H1 (cell line): ENCODE data around the gene ALK.

Experiments
- CBX8 ChIP-seq: fragments of 300-800, 300-1000 bp; sonication (generic); IDR thresholded peaks from 2 replicates; pipeline ENCODE4 v1.7.1; 2016; ENCODE audit warnings: low read depth, low read length, borderline replicate concordance
- CTCF ChIP-seq, 3 experiments: IDR thresholded peaks; 1 replicate in 2 of 3; 2 replicates in 1 of 3; pipeline versions ENCODE4 v1.5.1 to v1.6.1; 2011; ENCODE audit warnings: low read length in 3 of 3, mild to moderate bottlenecking in 3 of 3, inconsistent platforms in 2 of 3, low read depth in 1 of 3, moderate library complexity in 1 of 3; ENCODE audit not compliant: insufficient read depth in 1 of 3; ENCODE audit errors: control extremely low read depth in 1 of 3
- EP300 ChIP-seq, 2 experiments: IDR thresholded peaks; 1 replicate in 1 of 2; 2 replicates in 1 of 2; pipeline ENCODE4 v1.6.1; 2011 to 2012; ENCODE audit warnings: low read depth in 2 of 2, low read length in 2 of 2, mild to moderate bottlenecking in 2 of 2, borderline replicate concordance in 1 of 2, inconsistent platforms in 1 of 2, moderate library complexity in 1 of 2
- FOSL1 ChIP-seq: IDR thresholded peaks from 2 replicates; pipeline ENCODE4 v1.6.1; 2011; ENCODE audit warnings: mild to moderate bottlenecking, low read depth, low read length, moderate library complexity; ENCODE audit not compliant: insufficient read depth
- POLR2A ChIP-seq, 2 experiments: IDR thresholded peaks; 1 replicate in 1 of 2; 2 replicates in 1 of 2; pipeline ENCODE4 v1.6.1; 2011; ENCODE audit warnings: low read depth in 2 of 2, low read length in 2 of 2, mild to moderate bottlenecking in 2 of 2; ENCODE audit errors: control extremely low read depth in 1 of 2
- POLR2AphosphoS5 ChIP-seq: IDR thresholded peaks from 2 replicates; pipeline ENCODE4 v1.6.1; 2011; ENCODE audit warnings: low read depth, low read length
- RFX5 ChIP-seq: IDR thresholded peaks from 2 replicates; pipeline ENCODE4 v1.6.1; 2011; ENCODE audit warnings: low read depth, low read length, improper control_type of control experiment, borderline replicate concordance
- SIRT6 ChIP-seq: IDR thresholded peaks from one replicate; pipeline ENCODE4 v1.7.1; 2012; ENCODE audit warnings: low read length, inconsistent platforms
- TAF1 ChIP-seq: IDR thresholded peaks from 2 replicates; pipeline ENCODE4 v1.6.1; 2011; ENCODE audit warnings: mild to moderate bottlenecking, low read depth, low read length
- TCF12 ChIP-seq: IDR thresholded peaks from 2 replicates; pipeline ENCODE4 v1.6.1; 2011; ENCODE audit warnings: low read depth, mild to moderate bottlenecking, low read length
- ZNF274 ChIP-seq: IDR thresholded peaks from 2 replicates; pipeline ENCODE4 v1.7.0; 2012; ENCODE audit warnings: low read length, borderline replicate concordance; ENCODE audit errors: extremely low read depth

DNA sequence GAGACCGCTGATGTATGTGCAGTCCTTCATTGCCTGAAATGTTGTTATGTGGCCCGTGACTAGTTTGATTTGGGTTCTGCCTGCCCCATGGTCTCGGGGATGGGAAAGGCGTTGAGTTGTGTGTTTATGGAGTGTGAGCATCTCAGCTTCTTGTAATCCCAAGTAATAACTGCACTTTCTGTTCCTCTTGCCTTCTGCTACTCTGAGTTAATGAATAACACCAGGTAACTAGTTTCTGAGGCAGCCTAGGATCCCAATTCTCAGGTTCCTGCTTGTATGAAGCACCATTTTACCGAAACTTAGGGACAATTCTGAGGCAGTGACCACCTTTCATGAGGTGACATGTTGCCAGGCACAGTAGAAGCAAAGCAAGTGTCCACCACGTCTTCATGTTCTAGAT, 170.0 kb downstream of the ALK start:
- TF ChIP-seq SIRT6 = no peak
- no peak for TF ChIP-seq CTCF (IDR thresholded peaks at IDR 0.05; ENCODE audit: control extremely low read depth in 1 of 3, insufficient read depth in 1 of 3, low read depth in 1 of 3, low read length in 3 of 3)
- TF ChIP-seq EP300 (IDR thresholded peaks at IDR 0.05; ENCODE audit: borderline replicate concordance in 1 of 2, low read depth in 2 of 2, low read length in 2 of 2) = no peak
- no peak for TF ChIP-seq POLR2AphosphoS5
- TF ChIP-seq TCF12 = no peak
- TF ChIP-seq RFX5 = no peak
- TF ChIP-seq CBX8 = no peak
- no peak for TF ChIP-seq TAF1
- no peak for TF ChIP-seq POLR2A (IDR thresholded peaks at IDR 0.05; ENCODE audit: control extremely low read depth in 1 of 2, low read depth in 2 of 2, low read length in 2 of 2)
- TF ChIP-seq FOSL1 = no peak
- TF ChIP-seq ZNF274 = no peak
